Measurements from ENCODE around the gene COL4A2. TPM values are rescaled to one million over a fixed set of nuclear protein-coding genes. Genes with fewer than 3 reads are reported as not detected.
"Not testable (repeated sequence)": the region's sequence is repeated elsewhere in the genome, so short reads cannot be mapped to it uniquely, and the experiment has no call there.

Gene COL4A2
- total and polyA plus RNA-seq, 11 donors, result 92.4 to 377 (median 166) TPM

GRCh38 chr13:110483386-110483968 is 176.4 kb downstream of the COL4A2 start:
- intact Hi-C loops (cut with DNase I), result no loop called here
- H3K4me3 ChIP-seq, result no peak overlapping the region
- peaks cover 0 to 14% (median 0%) of the 10 kb centered on the region in 12 donors for H3K4me1 ChIP-seq
- H3K27ac ChIP-seq, result no peak overlapping the region
- H3K9me3 ChIP-seq, result no peaks in the 10 kb centered on the region
- H3K36me3 ChIP-seq, result peaks cover 5 to 87% (median 81%) of the 10 kb centered on the region in 9 donors
- no peak for ATAC-seq
- no peak for TF ChIP-seq POLR2A (IDR thresholded peaks at IDR 0.05)
- TF ChIP-seq, protein P1, sequence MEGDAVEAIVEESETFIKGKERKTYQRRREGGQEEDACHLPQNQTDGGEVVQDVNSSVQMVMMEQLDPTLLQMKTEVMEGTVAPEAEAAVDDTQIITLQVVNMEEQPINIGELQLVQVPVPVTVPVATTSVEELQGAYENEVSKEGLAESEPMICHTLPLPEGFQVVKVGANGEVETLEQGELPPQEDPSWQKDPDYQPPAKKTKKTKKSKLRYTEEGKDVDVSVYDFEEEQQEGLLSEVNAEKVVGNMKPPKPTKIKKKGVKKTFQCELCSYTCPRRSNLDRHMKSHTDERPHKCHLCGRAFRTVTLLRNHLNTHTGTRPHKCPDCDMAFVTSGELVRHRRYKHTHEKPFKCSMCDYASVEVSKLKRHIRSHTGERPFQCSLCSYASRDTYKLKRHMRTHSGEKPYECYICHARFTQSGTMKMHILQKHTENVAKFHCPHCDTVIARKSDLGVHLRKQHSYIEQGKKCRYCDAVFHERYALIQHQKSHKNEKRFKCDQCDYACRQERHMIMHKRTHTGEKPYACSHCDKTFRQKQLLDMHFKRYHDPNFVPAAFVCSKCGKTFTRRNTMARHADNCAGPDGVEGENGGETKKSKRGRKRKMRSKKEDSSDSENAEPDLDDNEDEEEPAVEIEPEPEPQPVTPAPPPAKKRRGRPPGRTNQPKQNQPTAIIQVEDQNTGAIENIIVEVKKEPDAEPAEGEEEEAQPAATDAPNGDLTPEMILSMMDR (IDR thresholded peaks at IDR 0.05), result no peak
- DNase-seq, result no peak
- 85 to 92% (median 90%) methylated on average over 13 of the region's 13 CpGs for WGBS, 4 donors
- H3K27me3 ChIP-seq, result no peaks in the 10 kb centered on the region

- no peak overlapping the region for H3K4me3 ChIP-seq
- WGBS, 4 donors, result 92 to 93% (median 92%) methylated on average over 16 to 18 of the region's 18 CpGs
- ATAC-seq, result peak in 2 of 4 donors; percentile 13 to 22
- no peak overlapping the region for H3K27ac ChIP-seq
- intact Hi-C loops (cut with DNase I), result no loop called here
- DNase-seq, result no peak
- peaks cover 0 to 4% (median 0%) of the 10 kb centered on the region in 12 donors for H3K4me1 ChIP-seq
- no peaks in the 10 kb centered on the region for H3K9me3 ChIP-seq
- no peaks in the 10 kb centered on the region for H3K27me3 ChIP-seq
- H3K36me3 ChIP-seq, result peaks cover 5 to 88% (median 83%) of the 10 kb centered on the region in 9 donors
- no peak for TF ChIP-seq POLR2A (IDR thresholded peaks at IDR 0.05)
- TF ChIP-seq, protein P1 (IDR thresholded peaks at IDR 0.05), result no peak
Observed at GRCh38 chr13:110484290-110485048, 177.4 kb downstream of the COL4A2 start.

- no peaks in the 10 kb centered on the region for H3K4me1 ChIP-seq
- H3K36me3 ChIP-seq, result peaks cover 2 to 88% (median 83%) of the 10 kb centered on the region in 9 donors
- H3K9me3 ChIP-seq, result no peaks in the 10 kb centered on the region
- intact Hi-C loops (cut with DNase I), result no loop called here
- H3K27me3 ChIP-seq, result no peaks in the 10 kb centered on the region
- no peak for DNase-seq
- ATAC-seq, result no peak
- no peak overlapping the region for H3K27ac ChIP-seq
- TF ChIP-seq POLR2A (IDR thresholded peaks at IDR 0.05), result no peak
- TF ChIP-seq, protein P1 (IDR thresholded peaks at IDR 0.05), result no peak
- no peak overlapping the region for H3K4me3 ChIP-seq
- 62 to 70% (median 67%) methylated on average over 9 of the region's 9 CpGs for WGBS, 4 donors
Observed at GRCh38 chr13:110485604-110486003, 178.5 kb downstream of the COL4A2 start.

DNA sequence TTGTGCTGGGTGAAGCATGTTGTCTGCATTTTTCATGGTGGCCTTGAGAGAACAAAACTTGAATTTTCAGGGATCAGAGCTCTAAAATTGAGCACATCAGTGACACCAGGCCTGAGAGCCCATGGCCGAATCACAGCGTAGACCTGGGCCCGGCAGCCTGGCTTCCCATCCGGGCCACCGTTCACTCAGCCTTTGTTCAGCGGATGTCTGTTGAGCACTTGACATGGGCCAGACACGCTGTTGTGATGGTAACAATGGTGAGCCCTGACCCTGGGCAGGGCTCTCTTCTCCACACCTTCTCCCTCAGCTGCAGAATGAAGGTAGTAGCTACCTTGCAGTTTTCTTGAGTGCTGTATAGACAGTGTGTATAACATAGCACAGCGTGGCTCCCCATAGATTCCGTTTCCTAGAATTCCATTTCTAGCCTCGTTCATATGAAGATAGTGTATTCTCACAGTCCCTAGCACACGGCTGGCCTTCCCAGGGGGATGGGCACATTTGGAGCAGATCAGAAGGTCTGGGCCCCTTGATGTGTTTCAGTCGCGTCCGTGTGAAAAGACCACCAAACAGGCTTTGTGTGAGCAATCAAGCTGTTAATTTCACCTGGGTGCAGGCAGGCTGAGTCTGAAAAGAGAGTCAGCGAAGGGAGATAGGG is 179.1 kb downstream of the COL4A2 start:
- Histone ChIP-seq H3K27me3 (no peaks in the 10 kb centered on the region), H3K27ac (no peak overlapping the region), H3K4me3 (no peak overlapping the region), H3K4me1 (no peaks in the 10 kb centered on the region), H3K9me3 (no peaks in the 10 kb centered on the region), H3K36me3 (peaks cover 2 to 92% (median 86%) of the 10 kb centered on the region in 9 donors)
- no peak for TF ChIP-seq POLR2A (IDR thresholded peaks at IDR 0.05)
- TF ChIP-seq, protein P1 (IDR thresholded peaks at IDR 0.05), result no peak
- intact Hi-C loops (cut with DNase I), result no loop called here
- WGBS, 4 donors, result 82 to 90% (median 87%) methylated on average over 15 of the region's 15 CpGs
- DNase-seq, result no peak
- no peak for ATAC-seq

DNA sequence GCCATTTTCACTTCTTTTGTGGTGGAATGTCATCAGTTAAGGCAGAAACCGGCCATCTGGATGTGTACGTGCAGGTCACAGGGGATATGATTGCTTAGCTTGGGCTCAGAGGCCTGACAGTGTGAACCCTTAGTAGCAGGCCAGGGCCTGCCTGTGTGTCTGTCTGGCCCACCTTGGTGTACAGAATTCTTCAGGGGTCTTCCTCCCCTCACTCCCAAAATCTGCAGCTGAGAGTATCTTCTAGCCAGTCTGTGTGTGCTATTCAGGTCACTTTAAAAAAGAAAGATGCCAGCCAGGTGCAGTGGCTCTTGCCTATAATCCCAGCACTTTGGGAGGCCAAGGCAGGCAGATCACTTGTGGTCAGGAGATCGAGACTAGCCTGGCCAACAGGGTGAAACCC is 179.8 kb downstream of the COL4A2 start:
- H3K27me3 ChIP-seq; H3K4me3 ChIP-seq; H3K9me3 ChIP-seq; H3K27ac ChIP-seq; ATAC-seq; intact Hi-C loops (cut with DNase I); H3K4me1 ChIP-seq; DNase-seq: not testable (repeated sequence)
- 83 to 90% (median 88%) methylated on average over 3 of the region's 3 CpGs for WGBS, 4 donors
- peaks cover 2 to 98% (median 92%) of the 10 kb centered on the region in 9 donors for H3K36me3 ChIP-seq
